HG02759 (cell line): Measurements from ENCODE around the gene SP3.

Experiments used
- ATAC-seq: cut with Tn5 transposase; IDR thresholded peaks from one replicate; pipeline ENCODE4 v1.9.1; 2021; ENCODE audit warnings: mild to moderate bottlenecking, moderate library complexity; ENCODE audit not compliant: unreplicated experiment

Gene SP3

DNA sequence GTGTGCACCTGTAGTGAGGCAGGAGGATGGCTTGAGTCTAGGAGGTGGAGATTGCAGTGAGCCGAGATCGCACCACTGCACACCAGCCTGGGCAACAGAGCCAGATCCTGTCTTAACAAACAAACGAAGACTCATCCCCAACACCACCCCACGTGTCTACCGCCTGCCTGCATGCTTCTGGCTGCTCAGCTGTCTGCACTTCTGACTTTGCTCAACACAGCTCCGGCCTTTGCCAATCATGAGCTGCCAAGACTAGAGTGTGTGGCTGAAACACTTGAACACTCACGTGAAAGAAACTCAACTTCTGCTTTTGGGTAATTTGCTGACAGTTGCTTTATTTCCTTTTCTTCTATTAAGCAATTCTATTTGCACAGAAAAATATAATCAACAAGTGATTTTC lies 32.1 kb upstream of the SP3 start:
- ATAC-seq = peak; percentile 97

DNA sequence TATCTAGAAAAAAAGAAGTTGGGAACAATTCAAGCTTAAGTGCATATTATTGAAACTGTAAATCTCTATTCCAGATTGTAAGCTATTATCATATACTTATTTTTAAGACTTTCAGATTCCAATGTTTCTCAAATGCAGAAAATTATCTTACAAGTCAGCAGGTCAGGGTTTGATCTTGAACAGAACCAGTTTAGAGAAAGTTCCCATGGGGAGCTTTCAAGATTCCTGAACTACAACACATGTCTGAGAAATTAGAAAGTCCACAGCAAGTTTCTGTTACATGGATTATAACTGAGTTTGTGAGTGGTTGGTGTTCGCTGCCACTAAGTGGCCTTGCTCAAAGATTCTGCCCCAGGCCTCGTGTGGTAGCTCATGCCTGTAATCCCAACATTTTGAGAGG lies 31.6 kb upstream of the SP3 start:
- ATAC-seq = no peak

DNA sequence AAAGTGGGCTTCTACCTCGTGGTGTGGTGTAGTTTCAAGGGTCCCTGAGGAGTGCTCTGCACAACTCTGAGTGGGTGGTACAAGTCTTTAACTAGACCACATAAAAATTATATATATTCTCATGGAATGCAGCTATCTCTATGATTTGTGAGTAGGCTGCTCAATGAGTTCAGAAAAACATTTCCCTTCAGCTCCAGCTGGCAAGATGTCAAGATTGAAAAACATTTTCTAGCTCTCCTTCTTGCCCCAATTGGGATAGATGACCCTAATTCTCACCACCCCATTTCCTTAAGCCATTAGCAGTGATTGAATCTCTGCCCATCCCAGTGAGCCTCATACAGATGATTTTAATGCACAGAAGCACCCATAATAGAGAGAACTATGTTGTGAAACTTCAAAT lies 28.3 kb upstream of the SP3 start:
- no peak for ATAC-seq

DNA sequence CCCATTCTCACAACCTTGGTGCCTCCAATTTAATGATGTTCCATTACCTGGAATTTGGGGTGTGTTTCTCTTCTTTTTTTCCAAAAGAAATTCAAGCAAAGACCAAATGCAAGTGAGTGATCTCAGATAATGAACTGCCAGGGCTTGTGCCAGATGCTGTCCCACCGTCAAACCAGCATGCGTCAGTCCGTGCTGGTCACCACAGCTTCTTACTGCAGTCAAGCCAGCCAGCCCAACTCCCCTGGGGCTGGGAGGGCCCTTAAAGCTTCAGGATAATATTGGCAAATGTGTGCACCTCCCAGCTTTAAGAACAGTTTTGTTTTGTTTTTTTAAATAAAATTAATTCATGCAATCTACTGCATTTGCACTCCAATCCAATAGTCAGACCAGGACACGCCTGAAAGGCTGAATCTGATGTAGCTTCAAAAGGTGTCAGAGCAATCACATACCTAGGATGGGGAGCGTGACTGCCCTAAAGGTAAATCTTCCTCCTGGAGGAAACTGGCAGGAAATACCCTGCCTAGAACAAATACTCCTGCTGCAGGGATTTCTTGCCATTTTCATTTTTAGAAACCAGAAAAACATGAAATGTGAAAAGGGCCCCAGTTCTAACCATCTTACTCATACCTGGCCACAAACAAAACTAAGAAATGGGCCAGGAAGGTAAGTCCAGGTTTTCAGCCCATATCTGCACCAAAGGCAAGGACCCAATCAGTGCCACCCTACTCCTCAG lies 26.8 kb upstream of the SP3 start:
- ATAC-seq = no peak

DNA sequence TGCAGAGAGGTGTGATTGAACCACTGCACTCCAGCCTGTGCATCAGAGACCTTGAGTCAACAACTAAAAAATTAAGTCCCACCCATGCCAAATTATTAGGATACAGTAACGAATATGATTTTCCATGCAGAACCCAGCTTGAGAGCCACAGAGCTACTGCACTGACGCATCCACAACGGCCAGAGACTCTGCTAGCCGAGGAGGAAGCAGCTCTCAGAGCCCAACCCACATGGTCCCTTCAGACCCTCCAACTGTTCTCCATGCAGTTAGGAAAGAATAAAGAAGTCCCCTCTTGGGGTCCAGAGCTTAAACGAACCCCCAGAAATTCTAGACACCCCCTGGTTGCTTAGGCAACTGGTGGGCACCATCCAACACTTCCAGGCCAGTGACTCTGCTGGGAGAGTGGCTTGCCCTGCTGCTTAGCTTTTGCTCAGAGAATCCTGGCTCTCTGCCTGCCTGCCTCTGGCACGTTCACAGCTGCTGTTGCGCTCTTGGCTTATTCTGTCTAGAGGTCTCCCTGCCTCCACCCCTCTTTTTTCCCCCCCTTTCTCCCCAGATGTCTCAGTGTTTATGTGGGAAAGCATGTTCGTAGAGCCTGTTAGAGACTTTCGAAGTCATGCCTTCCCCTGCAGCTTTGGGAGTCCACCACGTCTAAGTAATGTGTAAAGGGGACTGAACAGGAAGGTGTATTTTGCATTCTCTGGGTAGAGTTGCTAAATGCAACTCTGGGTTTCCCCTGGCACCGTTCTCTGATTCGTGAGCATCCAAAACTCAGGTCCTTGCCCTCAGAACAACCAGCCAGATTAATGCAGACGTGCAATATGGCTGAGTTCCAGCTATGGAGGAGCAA lies 26.0 kb upstream of the SP3 start:
- ATAC-seq = peak; percentile 79

DNA sequence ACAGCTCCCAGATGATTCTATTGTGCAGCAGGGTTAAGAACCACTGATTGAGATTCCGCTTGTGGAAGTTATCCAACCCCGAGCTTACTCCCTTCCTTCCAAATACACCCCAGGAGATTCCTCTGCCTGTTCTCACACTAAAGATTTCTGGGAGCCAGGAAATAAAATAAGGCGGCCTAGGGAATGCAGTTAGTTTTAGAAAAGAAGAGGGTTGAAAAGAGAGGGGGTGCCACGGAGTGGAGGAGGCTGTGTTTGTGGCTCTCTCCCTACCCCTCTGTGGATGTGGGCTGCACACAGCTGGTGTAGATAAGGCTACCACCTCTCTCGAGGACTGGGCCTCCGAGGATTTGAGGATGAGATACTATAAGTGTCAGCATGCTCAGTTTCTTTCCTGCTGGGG lies 25.1 kb upstream of the SP3 start:
- no peak for ATAC-seq

DNA sequence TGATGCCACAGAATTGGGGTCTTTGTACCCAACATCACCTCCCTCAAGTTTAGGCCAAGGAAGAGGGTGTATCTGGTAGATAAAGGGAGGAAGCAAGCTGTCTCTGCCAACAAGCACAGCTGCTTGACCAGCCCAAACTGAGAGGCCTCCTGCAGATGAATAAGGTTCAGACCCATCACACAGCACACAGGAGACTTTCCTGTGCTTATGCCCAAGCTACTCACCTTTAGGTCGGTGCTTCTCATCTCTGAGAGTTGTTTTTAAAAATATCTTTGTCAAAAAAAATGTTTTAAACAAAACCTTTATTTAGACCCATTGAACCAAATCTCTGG lies 24.7 kb upstream of the SP3 start:
- no peak for ATAC-seq

DNA sequence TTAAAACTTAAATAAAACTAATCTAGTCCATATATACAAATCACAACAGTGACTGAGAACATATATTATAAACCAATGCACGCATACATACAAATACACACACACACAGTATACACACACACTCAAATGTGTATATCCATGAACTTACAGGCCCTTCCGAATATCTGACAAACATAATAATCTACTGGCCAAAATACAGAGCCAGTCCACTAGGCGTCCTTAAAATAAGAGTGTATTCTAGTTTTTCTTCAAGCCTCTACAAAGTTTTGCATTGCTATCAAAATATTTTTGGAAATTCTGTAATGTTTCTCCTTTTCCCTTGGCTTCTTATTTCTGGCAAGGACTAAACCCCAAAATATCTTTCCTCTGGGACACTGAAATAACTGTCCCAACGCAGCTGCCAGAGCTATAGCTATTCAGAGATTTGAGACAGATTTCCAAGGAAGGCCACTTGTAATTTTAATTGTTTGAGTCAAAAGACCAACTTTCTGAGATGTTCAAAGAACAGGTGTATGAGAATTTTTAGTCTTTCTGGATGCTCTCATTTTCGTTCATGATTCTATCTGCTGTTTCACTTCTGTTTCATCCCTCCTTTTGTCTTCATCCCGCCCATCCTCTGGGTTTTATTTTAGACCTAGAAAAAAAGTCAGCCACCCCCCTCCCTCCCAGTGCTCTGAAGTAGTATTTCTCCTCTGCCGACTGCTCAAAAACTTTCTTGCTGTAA lies 24.1 kb upstream of the SP3 start:
- no peak for ATAC-seq

DNA sequence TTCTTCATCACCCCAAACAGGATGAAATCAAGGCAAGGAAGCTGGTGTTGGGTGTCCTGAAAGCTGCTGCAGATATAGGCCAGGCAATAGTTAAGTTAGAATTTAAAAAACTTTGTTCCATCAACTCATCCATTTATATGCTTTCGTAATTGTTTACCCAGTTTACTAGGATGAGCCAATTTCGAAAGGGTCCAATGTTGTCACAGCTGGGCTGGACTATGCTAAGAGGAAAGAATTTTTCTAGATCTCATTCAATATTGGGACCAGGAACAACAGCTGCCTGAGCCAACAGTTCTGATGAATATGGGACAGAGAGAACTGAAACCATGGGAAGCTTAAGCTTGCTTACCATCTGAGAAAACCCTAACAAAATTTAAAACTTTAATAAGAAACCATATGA lies 21.6 kb upstream of the SP3 start:
- ATAC-seq = no peak

DNA sequence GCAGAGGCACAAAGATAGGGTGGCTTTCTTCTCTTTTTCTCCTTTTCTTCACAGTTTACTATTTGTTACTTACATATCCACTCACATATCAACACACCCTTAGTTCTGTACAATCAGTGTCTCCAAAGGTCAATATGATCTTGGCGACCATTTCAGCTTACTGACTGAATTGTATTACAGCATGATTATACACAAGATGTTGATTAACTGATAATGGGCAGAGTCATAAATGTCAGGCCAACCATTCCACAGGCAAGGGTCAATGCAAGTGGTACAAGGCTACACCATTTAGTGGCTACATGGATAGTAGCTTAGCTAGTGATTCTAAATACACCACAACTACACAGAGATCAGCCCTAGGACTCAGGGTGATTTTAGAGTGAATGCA lies 20.4 kb upstream of the SP3 start:
- ATAC-seq = no peak

DNA sequence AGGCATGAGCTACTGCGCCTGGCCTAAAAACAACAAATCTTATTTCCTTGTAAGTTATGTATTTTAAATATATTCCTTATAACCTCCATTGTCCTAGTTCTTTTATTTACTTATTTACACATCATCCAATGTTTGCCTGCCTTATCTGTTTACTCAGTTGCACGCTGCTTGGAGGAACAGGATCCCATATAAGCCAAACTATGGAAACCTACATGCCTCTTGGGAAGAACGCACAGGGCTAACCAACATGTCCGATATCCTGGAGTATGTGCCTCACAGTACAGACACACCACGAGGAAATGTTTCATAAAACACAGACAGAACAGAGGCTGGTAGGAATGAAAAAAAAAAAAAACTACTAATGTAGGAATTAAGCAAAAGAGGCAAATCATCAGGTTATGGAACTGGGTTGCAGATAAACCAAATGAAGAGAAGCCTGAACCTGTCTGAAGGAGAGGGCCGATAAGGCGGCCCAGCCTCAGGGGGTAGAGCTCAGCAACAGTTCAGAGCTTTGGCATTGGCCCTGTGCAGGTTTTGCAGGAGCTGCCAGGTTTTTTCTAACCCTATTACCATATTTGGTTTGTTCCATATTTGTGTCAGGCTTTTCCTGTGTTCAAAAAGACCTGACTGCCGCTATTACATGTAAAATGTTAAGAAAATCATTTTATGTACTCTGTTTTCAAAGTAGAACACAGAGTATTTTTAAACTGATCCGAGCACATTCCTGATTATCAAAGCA lies 19.9 kb upstream of the SP3 start:
- ATAC-seq = no peak

DNA sequence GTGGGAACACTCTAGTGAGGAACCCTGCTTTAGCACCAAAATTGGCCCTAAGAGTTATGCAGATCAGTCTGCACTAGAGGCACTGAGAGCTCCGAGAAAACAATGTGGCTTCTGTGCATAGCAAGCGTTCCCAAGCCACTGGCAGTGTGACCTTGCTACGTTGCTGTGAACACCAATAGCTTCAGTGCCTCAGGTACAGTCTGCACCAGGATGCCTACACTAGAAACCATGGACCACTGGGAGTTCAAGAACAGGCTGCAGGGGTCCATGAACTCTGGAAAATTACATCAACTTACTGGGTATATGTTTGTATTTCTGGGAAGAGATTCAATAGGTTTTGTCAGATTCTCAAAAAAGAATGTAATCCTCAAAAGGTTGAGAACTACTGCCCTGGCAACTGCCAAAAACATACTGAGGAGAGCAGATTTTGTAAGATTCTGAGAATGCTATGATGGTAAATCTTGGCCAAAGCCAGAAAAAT lies 18.3 kb upstream of the SP3 start:
- no peak for ATAC-seq

DNA sequence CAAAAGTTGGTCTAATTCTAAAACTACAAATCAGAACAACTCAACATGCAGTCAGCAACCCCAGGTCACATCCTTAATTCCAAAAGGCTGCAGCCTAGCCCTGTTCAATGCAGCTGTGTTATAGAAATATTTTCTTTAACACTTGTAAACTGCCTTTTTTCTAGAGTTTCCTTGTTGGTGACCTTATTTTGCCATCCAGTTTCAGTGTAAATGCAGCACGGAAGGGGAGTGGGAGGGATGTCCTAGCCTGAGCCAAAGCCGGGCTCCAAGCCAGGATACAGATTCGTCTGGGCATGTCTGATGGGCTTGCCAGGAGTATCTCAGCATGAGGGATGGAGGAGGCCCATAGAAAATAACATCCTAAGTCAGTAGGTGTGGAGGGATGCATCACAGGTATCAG lies 17.7 kb upstream of the SP3 start:
- ATAC-seq = no peak

DNA sequence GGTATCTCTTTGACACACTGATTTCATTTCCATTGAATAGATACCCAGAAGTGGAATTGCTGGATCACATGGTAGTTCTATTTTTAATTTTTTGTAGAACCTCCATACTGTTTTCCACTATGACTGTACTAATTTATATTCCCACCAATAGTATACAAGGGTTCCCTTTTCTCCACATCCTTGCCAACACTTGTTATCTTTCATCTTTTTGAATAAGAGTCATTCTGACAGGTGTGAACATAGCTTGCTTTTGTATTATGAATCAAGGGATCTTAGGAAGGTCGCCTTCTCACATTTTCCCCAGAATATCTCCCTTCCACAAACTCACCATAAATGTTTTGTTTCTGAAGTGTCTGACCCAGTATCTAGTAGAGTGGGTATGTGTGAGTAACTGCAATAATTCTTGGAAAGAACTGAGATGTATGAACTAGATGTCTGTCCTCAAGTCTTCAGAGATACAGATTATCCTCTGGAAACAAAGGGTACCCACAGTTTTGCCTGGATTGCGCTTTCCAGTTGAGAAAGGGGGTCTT lies 17.1 kb upstream of the SP3 start:
- no peak for ATAC-seq

DNA sequence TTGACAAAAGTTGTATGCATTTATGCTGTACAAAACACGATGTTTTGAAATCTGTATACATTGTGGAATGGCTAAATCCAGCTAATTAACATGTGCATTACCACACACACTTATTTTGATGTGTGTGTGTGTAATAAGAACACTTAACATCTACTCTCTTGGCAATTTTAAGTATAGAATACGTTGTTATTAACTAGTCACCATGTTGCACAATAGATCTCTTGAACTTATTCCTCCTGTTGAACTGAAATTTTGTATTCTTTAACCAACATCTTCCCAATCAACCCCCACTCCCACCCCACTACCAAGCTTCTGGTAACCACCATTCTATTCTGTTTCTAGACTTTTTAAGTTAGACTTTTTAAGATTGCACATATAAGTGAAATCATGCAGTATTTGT lies 16.3 kb upstream of the SP3 start:
- ATAC-seq = no peak

DNA sequence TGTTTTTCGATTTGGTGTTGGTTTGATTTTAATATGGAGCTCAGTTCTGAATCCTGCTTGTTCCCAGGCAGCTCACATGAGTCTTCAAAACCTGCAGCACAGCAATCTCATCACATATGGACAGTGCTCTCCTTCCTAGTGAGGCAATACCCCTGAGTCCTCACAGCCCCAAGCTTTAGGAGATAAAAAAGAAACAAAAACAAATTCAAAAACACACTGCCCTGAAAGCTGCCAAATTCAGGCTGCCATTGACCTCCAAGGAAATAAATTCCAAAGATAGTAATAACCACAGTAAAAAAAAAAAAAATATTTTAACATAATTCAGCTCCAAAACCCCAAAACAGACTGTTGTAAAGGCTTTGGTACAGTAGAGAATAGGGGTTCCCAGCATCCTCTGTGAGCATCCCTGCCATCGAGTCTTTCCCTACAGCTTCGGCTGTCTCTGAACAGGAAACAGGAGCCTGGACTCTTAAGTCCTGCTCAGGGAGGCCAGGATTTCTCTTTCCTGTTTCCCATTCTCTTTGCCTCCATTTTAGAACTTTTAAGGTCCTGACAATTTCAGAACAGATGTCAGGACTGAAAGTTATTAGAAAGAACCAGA lies 14.7 kb upstream of the SP3 start:
- ATAC-seq = no peak

DNA sequence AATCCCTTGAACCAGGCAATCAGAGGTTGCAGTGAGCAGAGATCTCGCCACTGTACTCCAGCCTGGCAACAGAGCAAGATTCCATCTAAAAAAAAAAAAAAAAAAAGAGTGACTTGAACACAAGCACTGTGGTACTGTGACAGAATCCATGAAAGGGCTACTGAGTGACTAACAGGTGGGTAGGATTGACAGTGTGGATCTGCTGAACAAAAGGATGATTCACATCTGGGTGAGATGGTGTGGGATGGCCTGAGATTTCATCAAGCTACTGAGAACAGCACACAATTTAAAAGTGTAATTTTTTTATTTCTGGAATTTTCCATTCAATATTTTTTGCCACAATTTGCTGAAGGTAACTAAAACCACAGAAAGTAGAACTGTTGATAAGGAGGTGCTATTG lies 13.3 kb upstream of the SP3 start:
- ATAC-seq = no peak

DNA sequence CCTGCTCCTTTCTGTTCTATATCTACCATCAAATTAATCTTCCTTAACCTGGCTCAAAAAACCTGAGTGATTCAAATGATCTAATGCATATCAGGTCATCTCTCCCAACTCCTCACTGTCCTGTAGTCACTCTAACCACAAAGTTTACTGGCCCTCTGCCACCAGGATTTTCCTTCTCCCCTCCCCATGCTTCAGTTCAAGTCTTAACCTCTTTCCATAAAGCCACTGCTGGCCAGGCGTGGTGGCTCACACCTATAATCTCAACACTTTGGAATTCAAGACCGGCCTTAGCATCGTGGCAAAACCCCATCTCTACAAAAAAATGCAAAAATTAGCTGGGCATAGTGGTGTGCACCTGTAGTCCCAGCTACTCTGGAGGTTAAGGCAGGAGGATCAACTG lies 7.5 kb upstream of the SP3 start:
- no peak for ATAC-seq

DNA sequence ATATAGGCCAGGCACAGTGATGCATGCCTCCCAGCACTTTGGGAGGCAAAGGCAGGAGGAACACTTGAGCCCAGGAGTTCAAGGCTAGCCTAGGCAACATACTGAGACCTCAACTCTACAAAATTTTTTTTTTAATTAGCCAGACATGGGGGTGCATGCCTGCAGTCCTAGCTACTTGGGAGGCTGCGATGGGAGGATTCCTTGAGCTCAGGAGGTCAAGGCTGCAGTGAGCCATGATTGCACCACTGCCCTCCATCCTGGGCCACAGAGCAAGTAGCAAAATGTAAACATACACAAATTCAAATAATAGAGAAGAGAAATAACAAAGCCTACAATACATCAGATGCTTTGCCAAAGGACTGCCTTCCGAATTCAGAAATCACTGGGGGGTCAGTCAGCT lies 7.0 kb upstream of the SP3 start:
- no peak for ATAC-seq

DNA sequence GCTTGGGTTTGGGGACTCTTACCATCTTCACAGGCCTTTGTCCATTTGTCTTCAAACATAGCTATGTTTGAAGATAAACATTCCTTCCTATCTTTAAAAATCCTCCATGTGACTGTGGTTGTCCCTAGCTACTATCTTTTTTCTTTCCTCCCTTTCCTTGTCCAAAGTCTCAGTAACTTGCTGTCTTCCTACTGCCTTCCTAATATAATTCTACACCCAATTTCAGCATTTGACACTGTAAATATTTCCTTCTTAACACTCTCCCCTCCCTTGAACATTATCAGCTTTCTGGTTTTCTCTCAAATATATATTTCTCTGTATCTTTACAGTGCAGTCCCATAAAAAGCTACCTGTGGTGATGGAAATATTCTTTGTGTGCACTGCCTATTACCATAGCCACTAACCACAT lies 5.3 kb upstream of the SP3 start:
- no peak for ATAC-seq

DNA sequence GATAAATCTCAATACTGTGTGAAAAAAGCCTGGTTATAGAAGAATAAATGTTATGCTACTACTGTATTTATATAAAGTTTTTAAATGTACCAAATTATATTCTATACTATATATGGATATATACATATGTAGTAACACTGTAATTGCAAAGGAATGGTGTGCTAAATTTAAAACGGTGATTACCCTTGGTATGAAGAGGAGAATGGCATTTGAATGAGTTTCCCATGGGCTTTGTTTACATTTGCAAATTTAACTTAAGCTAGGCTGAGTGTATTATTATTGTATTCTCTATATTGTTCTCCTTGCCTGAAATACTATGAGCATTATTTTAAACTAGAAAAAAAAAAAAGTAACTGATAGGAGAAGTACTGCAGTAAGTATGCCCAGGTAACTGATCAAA lies 4.7 kb upstream of the SP3 start:
- ATAC-seq = no peak
